Epithelial cell of proximal tubule (primary cell): ENCODE data around the gene AOC3. TPM values are rescaled to one million over a fixed set of nuclear protein-coding genes. Genes with fewer than 3 reads are reported as not detected.

Experiments used
- DNase-seq: peaks from one replicate; pipeline ENCODE4 v3.0.0-alpha.2; 2011; ENCODE audit warnings: low read depth
- H3K4me3 ChIP-seq: 2 replicates; pipeline ENCODE4 v1.5.1; 2011; ENCODE audit warnings: low read depth, mild to moderate bottlenecking, low read length
- CTCF ChIP-seq: conservative IDR thresholded peaks from 2 replicates; pipeline ENCODE4 v1.5.1; 2012; ENCODE audit warnings: low read depth, mild to moderate bottlenecking, low read length
- total RNA-seq: library from RNA; depleted of rRNA; stranded (reverse); fragments of >200 nt; gene quantifications from 2 replicates; pipeline ENCODE4 v1.2.3, GENCODE V29; 2015

The AOC3 gene
- not detected in 2 replicates for total RNA-seq

- no peak within 1 kb of the TSS for H3K4me3 ChIP-seq
- no peak for TF ChIP-seq CTCF
- no peak for DNase-seq
Observed at GRCh38 chr17:42850954-42851353, at the start of gene AOC3. TSS of gene AOC3 (plus strand) at chr17:42851199. CDS start at chr17:42851344, 145 bp downstream.

DNA sequence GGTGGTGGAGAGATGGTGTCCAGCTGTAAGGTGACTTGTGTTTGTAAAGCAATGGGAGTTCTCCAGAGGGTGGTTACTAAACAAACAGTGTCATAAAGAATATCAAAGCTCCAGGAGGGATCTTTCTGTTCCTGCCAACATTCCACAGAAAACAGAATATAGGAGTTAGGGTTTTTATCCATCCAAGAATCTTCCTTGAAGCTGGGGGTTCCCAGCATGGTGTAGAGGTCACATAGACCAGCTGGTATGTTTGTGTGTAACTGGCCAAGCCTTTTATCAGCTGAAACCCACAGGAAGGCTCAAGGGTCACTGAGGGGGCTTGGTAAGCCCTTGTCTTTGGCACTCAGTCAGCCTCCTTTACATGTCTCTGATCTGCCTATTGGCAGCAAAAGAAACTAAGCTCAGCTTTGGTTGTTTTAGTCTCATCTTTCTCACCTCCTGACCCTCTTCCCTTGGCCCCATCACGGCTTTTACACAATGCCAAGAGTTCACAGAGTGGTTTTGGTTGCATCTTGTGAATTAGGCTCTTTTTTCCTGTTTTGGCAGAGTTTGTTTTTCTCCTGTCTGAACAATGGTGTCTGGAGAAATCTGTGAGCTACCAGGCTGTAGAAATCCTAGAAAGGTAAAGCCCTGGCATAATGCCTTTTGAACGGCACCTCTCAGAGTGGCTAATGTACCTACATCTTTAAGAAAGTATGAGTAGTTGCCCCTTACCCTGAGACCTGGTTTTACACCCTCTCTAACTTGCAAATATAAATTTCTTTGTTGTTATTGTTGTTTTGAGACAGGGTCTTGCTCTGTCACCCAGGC is 47.7 kb upstream of the AOC3 start:
- DNase-seq: no peak
- TF ChIP-seq CTCF: no peak
- no peak overlapping the region for H3K4me3 ChIP-seq

DNA sequence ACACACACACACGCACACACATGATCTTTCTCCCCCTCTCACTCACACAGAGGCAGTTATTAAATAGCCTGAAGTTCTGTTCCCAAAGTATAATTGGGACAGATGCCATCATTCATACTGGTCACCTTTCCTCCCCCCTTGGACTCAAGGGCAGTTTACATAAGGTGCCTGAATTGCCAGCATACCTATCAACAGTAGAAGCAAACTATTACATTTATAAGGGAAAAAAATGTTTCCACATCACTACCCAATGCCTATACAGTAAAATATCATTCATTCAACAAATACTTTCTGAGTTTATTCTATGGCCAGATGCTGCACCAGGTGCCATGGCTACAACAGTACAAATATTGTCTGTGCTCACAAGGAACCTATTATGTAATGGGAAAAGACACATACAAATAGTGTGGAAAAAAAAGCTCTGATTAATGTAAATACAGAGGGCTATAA is 46.1 kb upstream of the AOC3 start:
- no peak for TF ChIP-seq CTCF
- no peak for DNase-seq
- H3K4me3 ChIP-seq: no peak overlapping the region

DNA sequence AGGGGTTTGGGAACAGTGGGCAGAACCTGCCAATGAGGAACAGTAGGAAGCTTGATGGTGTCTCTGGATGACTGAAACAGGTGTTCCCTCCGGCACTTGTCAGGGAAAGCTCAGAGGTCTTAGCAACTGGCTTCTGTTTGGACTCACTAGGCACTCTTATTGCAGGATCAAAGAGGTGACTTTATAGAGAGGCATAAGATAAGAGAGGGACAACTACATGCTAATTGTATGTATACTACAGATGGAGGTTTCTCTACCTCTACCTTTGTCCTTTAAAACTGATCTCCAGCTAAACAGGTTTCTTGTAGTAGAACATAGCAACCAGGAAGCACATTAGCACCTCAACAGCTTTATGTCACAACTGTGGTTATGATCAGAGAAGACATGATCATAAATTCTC is 44.8 kb upstream of the AOC3 start:
- no peak for TF ChIP-seq CTCF
- no peak overlapping the region for H3K4me3 ChIP-seq
- DNase-seq: no peak

DNA sequence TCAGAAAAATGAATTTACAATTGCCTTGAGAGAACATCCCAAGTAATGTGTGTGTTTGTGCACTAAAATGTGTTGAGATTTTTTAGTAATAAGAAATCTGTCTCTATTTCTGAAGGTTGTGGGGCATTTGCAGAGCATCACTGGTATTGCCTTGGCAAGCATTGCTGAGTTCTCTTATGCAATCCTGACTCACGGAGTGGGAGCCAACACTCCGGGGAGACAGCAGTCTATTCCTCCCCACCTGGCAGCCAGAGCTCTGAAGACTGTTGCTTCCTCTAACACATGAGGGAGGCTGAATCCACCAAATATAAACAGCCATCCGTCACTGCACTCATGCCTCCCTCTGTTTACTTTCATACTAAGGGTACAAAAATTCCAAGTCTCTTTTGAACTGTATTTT is 41.7 kb upstream of the AOC3 start:
- no peak overlapping the region for H3K4me3 ChIP-seq
- DNase-seq: no peak
- TF ChIP-seq CTCF: no peak

- TF ChIP-seq CTCF: no peak
- DNase-seq: no peak
- no peak overlapping the region for H3K4me3 ChIP-seq
Observed at GRCh38 chr17:42814633-42815399, 36.2 kb upstream of the AOC3 start.
